Mammary epithelial cell (primary cell): ENCODE measurements around the gene KCNK1.

Source experiments
- CTCF ChIP-seq, 2 donors: IDR thresholded peaks in 1 of 2; conservative IDR thresholded peaks in 1 of 2; 2 replicates each; pipeline ENCODE4 v1.5.1; 2011 to 2012; ENCODE audit warnings: inconsistent platforms in 2 of 2, low read length in 2 of 2, mild to moderate bottlenecking in 2 of 2, control low read depth in 1 of 2, low read depth in 1 of 2; ENCODE audit not compliant: insufficient read depth in 1 of 2; ENCODE audit errors: extremely low read depth in 1 of 2
- EZH2 ChIP-seq: IDR thresholded peaks from 2 replicates; pipeline ENCODE4 v1.6.1; 2012; ENCODE audit warnings: low read length, inconsistent platforms, borderline replicate concordance

- TF ChIP-seq CTCF (conservative IDR thresholded peaks at IDR 0.05 in 1 of 2, IDR thresholded peaks at IDR 0.05 in 1 of 2; ENCODE audit: extremely low read depth in 1 of 2, insufficient read depth in 1 of 2, low read depth in 1 of 2, low read length in 2 of 2): no peak
- TF ChIP-seq EZH2: no peak
Observed at GRCh38 chr1:233664804-233665574, 51.1 kb downstream of the KCNK1 start.
